Suprapubic skin (tissue), 4 donors: Measurements from ENCODE around the gene SUGP1.

Source experiments
- EP300 ChIP-seq: sonication (generic); formaldehyde crosslinking; IDR thresholded peaks from one replicate; pipeline ENCODE4 v1.6.1; 2017; ENCODE audit warnings: antibody characterized with exemption
- POLR2A ChIP-seq, 2 donors: fragments of 450-650 bp; IDR thresholded peaks; one replicate each; pipeline ENCODE4 v1.6.1; 2017; ENCODE audit warnings: antibody characterized with exemption in 2 of 2, mild to moderate bottlenecking in 2 of 2, moderate library complexity in 2 of 2
- POLR2AphosphoS5 ChIP-seq, 3 donors: sonication (generic); formaldehyde crosslinking; IDR thresholded peaks; one replicate each; pipeline ENCODE4 v1.6.1; 2017; ENCODE audit warnings: antibody characterized with exemption in 3 of 3
- TF ChIP-seq, protein P1 (sequence below), 2 donors: fragments of 200-600 bp in 1 of 2; fragments of 450-650 bp in 1 of 2; sonication (generic) in 1 of 2; IDR thresholded peaks; one replicate each; pipeline ENCODE4 v1.5.1; 2016 to 2019; ENCODE audit warnings: antibody characterized with exemption in 2 of 2, mild to moderate bottlenecking in 1 of 2, moderate library complexity in 1 of 2

DNA sequence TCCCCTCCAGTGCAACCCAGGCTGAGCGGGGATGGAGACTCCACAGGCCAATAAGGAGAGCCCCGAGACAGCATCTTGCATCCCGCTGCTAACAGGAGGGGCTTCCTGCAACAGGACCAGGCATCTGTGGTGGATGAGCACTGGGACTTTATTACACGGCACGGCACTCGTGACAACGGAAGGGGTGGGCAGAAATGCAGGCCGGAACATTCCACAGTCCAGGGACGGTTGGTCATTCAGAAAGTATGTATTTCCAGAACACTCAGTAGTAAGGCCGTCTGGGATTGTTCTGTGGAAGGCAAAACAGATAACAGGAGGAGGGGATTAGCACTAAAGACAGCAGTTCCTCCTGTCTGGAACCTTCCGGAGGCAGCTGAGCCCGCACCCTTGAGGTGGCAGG is 43.9 kb downstream of the SUGP1 start:
- TF ChIP-seq POLR2A (IDR thresholded peaks at IDR 0.05) (no peak), EP300 (no peak), POLR2AphosphoS5 (IDR thresholded peaks at IDR 0.05) (no peak)
- TF ChIP-seq, protein P1, sequence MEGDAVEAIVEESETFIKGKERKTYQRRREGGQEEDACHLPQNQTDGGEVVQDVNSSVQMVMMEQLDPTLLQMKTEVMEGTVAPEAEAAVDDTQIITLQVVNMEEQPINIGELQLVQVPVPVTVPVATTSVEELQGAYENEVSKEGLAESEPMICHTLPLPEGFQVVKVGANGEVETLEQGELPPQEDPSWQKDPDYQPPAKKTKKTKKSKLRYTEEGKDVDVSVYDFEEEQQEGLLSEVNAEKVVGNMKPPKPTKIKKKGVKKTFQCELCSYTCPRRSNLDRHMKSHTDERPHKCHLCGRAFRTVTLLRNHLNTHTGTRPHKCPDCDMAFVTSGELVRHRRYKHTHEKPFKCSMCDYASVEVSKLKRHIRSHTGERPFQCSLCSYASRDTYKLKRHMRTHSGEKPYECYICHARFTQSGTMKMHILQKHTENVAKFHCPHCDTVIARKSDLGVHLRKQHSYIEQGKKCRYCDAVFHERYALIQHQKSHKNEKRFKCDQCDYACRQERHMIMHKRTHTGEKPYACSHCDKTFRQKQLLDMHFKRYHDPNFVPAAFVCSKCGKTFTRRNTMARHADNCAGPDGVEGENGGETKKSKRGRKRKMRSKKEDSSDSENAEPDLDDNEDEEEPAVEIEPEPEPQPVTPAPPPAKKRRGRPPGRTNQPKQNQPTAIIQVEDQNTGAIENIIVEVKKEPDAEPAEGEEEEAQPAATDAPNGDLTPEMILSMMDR (IDR thresholded peaks at IDR 0.05), result no peak
